Measurements from ENCODE around the gene ADAMTS17. TPM values are rescaled to one million over a fixed set of nuclear protein-coding genes. Genes with fewer than 3 reads are reported as not detected.

The ADAMTS17 gene
- total and polyA plus RNA-seq, 4 donors: 0.28 to 46.9 (median 9.1) TPM

DNA sequence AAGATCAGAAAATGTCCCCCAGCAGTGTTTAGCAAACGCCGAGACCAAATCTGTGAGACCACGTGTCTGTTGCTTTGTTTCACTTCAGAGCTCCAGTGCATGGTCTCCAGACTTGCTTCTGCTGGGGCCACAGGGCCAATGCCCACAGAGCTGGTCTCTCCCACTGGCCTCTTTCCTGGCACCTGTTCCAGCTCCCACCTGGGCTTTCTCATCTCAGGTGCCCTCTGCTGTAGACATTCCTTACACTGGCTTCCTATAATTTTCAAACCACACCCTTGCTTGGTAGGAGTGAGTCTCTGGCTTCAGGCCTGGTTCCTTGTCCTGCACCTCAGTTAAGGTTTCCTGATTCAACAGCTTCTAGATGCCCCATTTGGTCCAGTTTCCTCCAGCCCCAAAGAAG lies 243.1 kb downstream of the ADAMTS17 start:
- no peak overlapping the region for H3K27ac ChIP-seq (ENCODE audit: low read depth in 1 of 2, low read length in 2 of 2)
- no peak for TF ChIP-seq EGR1 (IDR thresholded peaks at IDR 0.05; ENCODE audit: low read depth in 2 of 2)
- TF ChIP-seq, protein P1, sequence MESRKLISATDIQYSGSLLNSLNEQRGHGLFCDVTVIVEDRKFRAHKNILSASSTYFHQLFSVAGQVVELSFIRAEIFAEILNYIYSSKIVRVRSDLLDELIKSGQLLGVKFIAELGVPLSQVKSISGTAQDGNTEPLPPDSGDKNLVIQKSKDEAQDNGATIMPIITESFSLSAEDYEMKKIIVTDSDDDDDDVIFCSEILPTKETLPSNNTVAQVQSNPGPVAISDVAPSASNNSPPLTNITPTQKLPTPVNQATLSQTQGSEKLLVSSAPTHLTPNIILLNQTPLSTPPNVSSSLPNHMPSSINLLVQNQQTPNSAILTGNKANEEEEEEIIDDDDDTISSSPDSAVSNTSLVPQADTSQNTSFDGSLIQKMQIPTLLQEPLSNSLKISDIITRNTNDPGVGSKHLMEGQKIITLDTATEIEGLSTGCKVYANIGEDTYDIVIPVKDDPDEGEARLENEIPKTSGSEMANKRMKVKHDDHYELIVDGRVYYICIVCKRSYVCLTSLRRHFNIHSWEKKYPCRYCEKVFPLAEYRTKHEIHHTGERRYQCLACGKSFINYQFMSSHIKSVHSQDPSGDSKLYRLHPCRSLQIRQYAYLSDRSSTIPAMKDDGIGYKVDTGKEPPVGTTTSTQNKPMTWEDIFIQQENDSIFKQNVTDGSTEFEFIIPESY (IDR thresholded peaks at IDR 0.05): no peak
- no peak for TF ChIP-seq YY1 (IDR thresholded peaks at IDR 0.05)

DNA sequence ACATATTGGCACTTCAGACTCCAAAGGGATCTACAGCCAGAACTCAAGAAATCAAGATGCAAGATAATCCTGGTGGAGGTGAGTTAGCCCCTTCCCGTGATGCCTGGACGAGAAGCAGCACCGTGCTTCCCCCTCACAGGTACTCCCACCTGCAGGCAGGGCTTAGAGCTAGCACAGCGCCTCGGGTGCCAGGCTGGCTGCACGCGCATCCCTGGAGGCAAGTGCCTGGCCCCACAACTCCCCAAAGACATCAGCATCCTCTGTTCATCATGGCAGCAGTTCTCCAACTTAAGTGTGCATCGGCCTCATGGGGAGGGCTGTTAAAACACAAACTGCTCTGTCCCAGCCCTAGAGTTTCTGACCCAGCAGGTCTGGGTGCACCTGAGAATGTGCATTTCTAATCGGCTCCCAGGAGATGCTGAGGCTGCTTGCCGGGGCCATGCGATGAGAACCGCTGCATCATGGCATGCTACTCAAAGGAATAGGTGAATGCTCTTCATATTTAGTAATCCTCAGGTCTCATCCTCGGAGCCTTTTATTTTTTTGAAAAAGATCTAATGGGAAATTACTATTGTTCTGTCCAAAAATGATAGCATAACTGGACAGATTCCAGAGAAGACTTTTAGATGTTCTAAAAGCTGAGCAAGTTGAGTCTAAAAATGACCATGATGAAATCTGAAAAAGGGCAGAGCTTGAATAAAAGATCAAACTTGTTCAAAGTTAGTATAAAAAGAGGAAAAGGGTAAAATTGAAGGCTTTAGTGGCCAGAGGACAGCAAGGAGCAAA lies 244.2 kb downstream of the ADAMTS17 start:
- H3K9ac ChIP-seq (ENCODE audit: low read depth in 1 of 2, low read length in 2 of 2): no peak overlapping the region
- H3K4me3 ChIP-seq (ENCODE audit: low read depth in 1 of 3, low read length in 3 of 3): no peak overlapping the region
- no peak overlapping the region for H3K27ac ChIP-seq (ENCODE audit: low read depth in 1 of 2, low read length in 2 of 2)
- no peaks in the 10 kb centered on the region for H3K27me3 ChIP-seq (ENCODE audit: control insufficient read depth in 4 of 4, insufficient read depth in 4 of 4, low read length in 3 of 4)
- DNase-seq (ENCODE audit: low spot score): no peak
- 95% methylated on average over 13 of the region's 13 CpGs for WGBS
- peaks cover 0 to 8% (median 3%) of the 10 kb centered on the region in 4 donors for H3K36me3 ChIP-seq (ENCODE audit: control insufficient read depth in 4 of 4, insufficient read depth in 3 of 4, low read depth in 1 of 4, low read length in 3 of 4)
- no peaks in the 10 kb centered on the region for H3K9me3 ChIP-seq (ENCODE audit: control insufficient read depth in 4 of 4, low read length in 3 of 4)
- no peak for TF ChIP-seq FOXA2 (IDR thresholded peaks at IDR 0.05)
- TF ChIP-seq, protein P2, sequence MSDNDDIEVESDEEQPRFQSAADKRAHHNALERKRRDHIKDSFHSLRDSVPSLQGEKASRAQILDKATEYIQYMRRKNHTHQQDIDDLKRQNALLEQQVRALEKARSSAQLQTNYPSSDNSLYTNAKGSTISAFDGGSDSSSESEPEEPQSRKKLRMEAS (IDR thresholded peaks at IDR 0.05): no peak
- TF ChIP-seq YY1 (IDR thresholded peaks at IDR 0.05): no peak
- TF ChIP-seq TAF1 (conservative IDR thresholded peaks at IDR 0.05): no peak
- TF ChIP-seq SP1 (IDR thresholded peaks at IDR 0.05): no peak
- no peak for TF ChIP-seq RXRA (IDR thresholded peaks at IDR 0.05)
- TF ChIP-seq, protein P1 (IDR thresholded peaks at IDR 0.05): no peak
- TF ChIP-seq JUND (IDR thresholded peaks at IDR 0.05): no peak
- no peak for TF ChIP-seq HNF4A (conservative IDR thresholded peaks at IDR 0.05)
- H3K4me1 ChIP-seq (ENCODE audit: control insufficient read depth in 4 of 4, insufficient read depth in 4 of 4, low read length in 3 of 4): no peaks in the 10 kb centered on the region

More for the DNA sequence above, 243.1 kb downstream of the ADAMTS17 start:
- H3K4me1 ChIP-seq (ENCODE audit: control insufficient read depth in 4 of 4, insufficient read depth in 4 of 4, low read length in 3 of 4): no peaks in the 10 kb centered on the region
- 98% methylated on average over 3 of the region's 3 CpGs for WGBS
- no peaks in the 10 kb centered on the region for H3K27me3 ChIP-seq (ENCODE audit: control insufficient read depth in 4 of 4, insufficient read depth in 4 of 4, low read length in 3 of 4)
- H3K9me3 ChIP-seq (ENCODE audit: control insufficient read depth in 4 of 4, low read length in 3 of 4): no peaks in the 10 kb centered on the region
- DNase-seq (ENCODE audit: low spot score): no peak
- peaks cover 0 to 5% (median 2%) of the 10 kb centered on the region in 4 donors for H3K36me3 ChIP-seq (ENCODE audit: control insufficient read depth in 4 of 4, insufficient read depth in 3 of 4, low read depth in 1 of 4, low read length in 3 of 4)
- no peak overlapping the region for H3K4me3 ChIP-seq (ENCODE audit: low read depth in 1 of 3, low read length in 3 of 3)
- H3K9ac ChIP-seq (ENCODE audit: low read depth in 1 of 2, low read length in 2 of 2): no peak overlapping the region

DNA sequence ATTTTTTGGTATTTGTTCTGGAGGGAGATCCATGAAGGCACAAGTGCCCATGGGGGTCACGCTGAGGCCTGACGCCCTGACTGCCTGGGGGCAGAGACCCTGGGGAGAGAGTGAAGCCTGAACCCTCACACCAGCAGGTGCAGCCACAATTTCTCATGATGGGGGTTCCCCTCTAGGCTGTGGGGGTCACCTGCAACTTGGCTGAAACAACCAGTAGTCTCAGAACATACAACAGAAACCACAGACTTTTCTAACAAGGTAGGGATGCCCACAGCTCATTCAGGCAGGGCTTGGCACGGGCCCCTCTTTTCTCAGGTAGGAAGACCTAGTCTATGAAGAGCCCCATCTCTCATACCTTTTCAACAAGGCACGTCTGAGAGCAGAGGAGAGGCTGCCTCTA lies 245.1 kb downstream of the ADAMTS17 start:
- H3K27ac ChIP-seq (ENCODE audit: low read depth in 1 of 2, low read length in 2 of 2): no peak overlapping the region
- H3K9me3 ChIP-seq (ENCODE audit: control insufficient read depth in 4 of 4, low read length in 3 of 4): no peaks in the 10 kb centered on the region
- no peak for DNase-seq (ENCODE audit: low spot score)
- WGBS: 92% methylated on average over 4 of the region's 4 CpGs
- no peak overlapping the region for H3K4me3 ChIP-seq (ENCODE audit: low read depth in 1 of 3, low read length in 3 of 3)
- H3K4me1 ChIP-seq (ENCODE audit: control insufficient read depth in 4 of 4, insufficient read depth in 4 of 4, low read length in 3 of 4): no peaks in the 10 kb centered on the region
- H3K36me3 ChIP-seq (ENCODE audit: control insufficient read depth in 4 of 4, insufficient read depth in 3 of 4, low read depth in 1 of 4, low read length in 3 of 4): peaks cover 0 to 12% (median 6%) of the 10 kb centered on the region in 4 donors
- H3K9ac ChIP-seq (ENCODE audit: low read depth in 1 of 2, low read length in 2 of 2): no peak overlapping the region
- no peaks in the 10 kb centered on the region for H3K27me3 ChIP-seq (ENCODE audit: control insufficient read depth in 4 of 4, insufficient read depth in 4 of 4, low read length in 3 of 4)
- TF ChIP-seq, protein P2 (IDR thresholded peaks at IDR 0.05): no peak
- TF ChIP-seq FOXA1 (IDR thresholded peaks at IDR 0.05) (no peak), NR2F2 (IDR thresholded peaks at IDR 0.05) (no peak), HNF4G (IDR thresholded peaks at IDR 0.05) (no peak), RAD21 (IDR thresholded peaks at IDR 0.05) (no peak), RXRA (IDR thresholded peaks at IDR 0.05) (no peak), GABPA (IDR thresholded peaks at IDR 0.05 in 1 of 2, conservative IDR thresholded peaks at IDR 0.05 in 1 of 2) (no peak)
- TF ChIP-seq, protein P1 (IDR thresholded peaks at IDR 0.05): no peak
- TF ChIP-seq, protein P3, sequence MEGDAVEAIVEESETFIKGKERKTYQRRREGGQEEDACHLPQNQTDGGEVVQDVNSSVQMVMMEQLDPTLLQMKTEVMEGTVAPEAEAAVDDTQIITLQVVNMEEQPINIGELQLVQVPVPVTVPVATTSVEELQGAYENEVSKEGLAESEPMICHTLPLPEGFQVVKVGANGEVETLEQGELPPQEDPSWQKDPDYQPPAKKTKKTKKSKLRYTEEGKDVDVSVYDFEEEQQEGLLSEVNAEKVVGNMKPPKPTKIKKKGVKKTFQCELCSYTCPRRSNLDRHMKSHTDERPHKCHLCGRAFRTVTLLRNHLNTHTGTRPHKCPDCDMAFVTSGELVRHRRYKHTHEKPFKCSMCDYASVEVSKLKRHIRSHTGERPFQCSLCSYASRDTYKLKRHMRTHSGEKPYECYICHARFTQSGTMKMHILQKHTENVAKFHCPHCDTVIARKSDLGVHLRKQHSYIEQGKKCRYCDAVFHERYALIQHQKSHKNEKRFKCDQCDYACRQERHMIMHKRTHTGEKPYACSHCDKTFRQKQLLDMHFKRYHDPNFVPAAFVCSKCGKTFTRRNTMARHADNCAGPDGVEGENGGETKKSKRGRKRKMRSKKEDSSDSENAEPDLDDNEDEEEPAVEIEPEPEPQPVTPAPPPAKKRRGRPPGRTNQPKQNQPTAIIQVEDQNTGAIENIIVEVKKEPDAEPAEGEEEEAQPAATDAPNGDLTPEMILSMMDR (IDR thresholded peaks at IDR 0.05; ENCODE audit: low read depth, low read length, missing input control): no peak
- TF ChIP-seq, protein P4, sequence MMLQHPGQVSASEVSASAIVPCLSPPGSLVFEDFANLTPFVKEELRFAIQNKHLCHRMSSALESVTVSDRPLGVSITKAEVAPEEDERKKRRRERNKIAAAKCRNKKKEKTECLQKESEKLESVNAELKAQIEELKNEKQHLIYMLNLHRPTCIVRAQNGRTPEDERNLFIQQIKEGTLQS (IDR thresholded peaks at IDR 0.05): no peak
